HG03039 (cell line): Measurements from ENCODE around the gene TEX264.

Experiments
- ATAC-seq: cut with Tn5 transposase; IDR thresholded peaks from one replicate; pipeline ENCODE4 v1.9.1; 2021; ENCODE audit warnings: mild to moderate bottlenecking, moderate library complexity; ENCODE audit not compliant: unreplicated experiment

TEX264 gene

DNA sequence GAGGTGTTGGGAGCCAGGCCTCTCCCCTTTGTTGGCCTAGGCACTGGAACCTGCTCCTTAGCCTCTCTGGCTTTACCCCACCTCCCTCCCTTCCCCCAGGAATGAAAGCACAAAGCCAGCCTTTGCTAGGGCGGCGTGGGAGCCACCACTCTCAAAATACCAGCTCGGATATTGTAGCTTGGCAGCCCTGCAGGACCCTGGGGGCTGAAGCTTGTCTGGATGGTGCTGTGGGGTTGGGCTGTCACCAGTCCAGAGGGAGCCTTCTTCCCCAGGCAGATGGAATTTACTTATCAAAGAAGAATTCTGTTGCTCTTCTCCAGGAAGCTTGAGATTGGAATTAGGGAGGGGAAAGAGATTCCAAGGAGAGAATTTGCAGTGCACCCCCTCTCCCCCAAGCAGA is 20.9 kb downstream of the TEX264 start:
- ATAC-seq, result no peak

DNA sequence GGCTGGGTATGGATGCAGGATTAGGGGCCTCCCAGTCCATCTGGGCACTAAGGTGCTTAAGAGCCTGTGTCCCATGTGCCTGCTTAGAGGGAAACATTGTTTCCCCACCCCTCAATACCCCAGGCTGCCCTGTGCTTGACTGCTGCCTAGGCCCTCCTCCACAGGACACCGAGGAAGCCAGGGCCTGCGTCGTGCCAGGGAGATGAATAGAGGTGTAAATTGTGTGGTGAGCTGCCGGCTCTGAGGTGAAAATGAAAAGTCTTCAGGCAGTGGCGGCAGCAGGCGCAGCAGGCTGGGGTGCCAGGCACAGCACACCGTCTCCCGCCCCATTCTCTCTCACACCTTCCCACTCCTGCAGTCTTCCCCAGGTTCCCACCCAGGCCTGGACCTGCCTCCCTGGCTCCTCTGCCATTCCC is 21.9 kb downstream of the TEX264 start:
- no peak for ATAC-seq

DNA sequence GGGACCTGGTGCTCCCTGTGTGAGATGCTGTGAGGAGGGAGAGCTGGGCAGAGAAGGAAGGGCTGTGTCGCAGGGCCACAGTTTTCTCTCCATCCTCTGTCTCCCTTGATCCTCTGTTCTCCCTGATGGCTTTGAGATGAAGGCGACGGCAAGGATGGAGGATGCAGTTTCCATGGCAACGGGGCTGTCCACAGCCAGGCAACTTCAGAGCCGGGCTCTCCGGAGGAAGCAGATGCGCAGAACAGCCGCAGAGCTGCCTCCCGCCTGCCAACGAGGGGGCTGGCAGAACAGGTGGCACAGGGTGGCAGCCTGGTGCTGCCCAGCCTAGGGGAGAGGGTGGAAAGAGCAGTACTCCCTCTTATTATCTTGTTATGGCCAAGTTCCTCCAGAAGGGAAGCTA is 25.9 kb downstream of the TEX264 start:
- ATAC-seq, result no peak

DNA sequence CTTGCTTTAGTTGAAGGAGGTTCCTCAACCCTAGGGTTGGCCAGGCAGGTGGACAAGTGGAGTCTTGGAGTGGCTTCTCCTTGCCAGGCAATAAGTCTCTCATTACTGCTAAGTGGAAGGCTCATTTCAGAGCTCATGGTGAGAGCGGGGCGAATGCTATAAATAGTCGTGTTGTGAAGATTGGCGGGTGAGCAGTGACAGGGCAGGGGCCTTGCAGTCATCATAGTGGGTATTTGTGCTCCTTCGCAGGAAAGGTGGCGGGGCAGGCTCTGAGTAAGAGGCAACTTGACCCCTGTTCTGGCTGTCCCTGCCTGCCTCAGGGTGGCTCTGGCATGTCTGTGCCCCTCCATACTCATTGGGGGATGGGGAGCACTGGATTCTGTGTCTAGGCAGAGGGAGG is 27.2 kb downstream of the TEX264 start:
- ATAC-seq, result no peak

DNA sequence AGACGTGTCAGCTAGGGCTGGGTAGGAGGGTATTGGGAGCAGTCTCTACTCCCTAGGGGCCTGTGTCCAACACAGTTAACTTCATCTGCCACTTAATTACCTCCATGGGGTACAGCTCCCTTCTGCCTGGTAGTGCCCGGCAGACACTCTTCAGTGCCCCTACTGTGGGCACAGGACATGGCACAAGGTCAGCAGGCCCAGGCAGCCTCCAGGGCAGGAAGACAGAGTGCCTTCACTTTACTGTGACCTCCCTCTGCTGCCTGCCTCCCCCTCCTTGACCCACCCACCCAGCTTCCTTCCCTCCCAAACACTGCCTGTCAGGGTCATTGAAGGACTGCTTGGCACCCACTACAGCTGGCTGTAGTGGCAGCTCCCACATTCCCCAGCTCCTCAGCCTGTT is 29.4 kb downstream of the TEX264 start:
- ATAC-seq, result no peak

DNA sequence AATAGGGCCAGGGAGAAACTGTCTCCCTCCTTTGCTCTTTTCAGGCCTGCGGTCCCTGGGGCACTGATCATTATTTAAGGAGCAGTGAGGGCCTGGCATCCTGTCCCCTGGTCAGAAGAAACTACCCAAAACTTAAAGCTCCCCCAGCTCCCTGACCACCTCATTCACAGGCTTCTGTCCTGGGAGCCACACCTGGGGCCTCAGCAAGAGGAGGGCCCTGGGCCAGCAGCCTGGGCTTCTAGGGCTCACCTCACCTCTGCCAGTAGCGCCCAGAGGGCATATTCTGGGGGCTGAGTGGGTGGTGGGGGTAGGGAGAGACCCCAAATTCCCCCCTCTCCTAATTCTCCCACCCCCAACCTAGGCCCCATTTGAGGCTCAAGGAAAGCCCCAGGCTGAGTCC is 31.1 kb downstream of the TEX264 start:
- ATAC-seq, result no peak

DNA sequence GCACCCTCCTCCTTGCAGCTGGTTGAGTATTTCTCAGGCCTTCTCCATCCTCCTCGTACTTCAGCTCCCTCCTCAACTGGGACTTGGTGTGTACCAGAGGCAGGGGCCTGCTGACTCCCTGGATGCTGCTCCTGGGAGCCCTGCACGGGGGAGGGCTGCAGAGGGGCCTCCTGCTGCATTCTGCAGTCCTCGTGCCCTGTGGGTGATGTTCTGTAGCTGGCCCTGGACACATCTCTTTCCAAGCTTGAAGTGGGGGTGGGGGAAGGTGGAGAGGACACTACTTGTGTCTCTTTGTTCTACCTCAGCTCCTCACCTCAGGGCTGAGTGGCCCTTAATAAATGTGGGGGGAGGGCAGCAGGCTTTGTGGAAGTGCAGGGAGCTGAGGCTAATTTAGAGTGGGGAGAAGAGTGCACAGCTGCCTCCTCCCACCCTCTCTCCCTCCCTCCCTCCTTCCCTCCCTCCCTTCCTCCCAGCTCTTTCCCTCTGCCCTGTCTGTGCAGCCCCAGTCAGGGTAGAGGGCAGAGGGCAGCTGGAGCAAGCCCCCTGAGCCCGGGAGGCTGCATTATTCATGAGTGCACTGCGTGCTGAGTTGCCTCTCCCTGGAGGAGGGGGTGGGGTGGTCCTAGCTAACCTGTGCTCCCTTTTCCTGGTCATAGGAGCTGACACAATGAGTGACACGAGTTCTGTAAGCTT is 32.2 kb downstream of the TEX264 start:
- no peak for ATAC-seq

DNA sequence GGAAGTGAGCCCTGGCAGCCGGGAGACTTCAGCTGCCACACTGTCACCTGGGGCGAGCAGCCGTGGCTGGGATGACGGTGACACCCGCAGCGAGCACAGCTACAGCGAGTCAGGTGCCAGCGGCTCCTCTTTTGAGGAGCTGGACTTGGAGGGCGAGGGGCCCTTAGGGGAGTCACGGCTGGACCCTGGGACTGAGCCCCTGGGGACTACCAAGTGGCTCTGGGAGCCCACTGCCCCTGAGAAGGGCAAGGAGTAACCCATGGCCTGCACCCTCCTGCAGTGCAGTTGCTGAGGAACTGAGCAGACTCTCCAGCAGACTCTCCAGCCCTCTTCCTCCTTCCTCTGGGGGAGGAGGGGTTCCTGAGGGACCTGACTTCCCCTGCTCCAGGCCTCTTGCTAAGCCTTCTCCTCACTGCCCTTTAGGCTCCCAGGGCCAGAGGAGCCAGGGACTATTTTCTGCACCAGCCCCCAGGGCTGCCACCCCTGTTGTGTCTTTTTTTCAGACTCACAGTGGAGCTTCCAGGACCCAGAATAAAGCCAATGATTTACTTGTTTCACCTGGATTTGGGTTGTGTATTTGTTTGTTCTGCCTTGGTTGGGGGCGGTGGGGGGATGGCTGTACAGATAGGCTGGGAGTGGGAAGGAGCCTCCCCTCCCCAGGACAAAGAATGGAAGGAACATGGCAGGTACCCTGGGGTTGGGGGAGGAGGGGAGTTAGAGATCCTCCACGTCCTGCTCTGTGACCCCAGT is 32.9 kb downstream of the TEX264 start:
- no peak for ATAC-seq

DNA sequence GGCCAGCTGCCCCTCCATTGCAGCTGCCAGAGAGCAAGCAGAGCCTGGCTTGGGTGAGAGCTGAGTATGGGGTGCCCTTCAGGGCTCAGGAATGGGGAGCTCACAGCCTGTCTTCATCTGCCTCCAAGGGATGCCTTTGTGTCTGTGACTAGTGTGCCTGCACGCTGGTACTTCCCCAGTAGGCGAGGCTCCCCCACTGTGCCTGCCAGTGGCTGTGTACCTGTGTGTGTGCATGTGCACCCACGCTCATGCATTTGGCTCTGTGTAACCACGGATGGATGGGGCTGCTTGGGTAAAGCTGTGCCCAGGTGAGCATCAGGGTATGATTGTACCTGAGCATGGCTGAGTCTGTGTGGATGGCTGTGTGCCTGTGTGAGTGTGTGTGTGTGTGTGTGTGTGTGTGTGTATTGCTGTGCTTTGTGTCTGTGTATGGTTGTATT is 33.5 kb downstream of the TEX264 start:
- ATAC-seq, result no peak

DNA sequence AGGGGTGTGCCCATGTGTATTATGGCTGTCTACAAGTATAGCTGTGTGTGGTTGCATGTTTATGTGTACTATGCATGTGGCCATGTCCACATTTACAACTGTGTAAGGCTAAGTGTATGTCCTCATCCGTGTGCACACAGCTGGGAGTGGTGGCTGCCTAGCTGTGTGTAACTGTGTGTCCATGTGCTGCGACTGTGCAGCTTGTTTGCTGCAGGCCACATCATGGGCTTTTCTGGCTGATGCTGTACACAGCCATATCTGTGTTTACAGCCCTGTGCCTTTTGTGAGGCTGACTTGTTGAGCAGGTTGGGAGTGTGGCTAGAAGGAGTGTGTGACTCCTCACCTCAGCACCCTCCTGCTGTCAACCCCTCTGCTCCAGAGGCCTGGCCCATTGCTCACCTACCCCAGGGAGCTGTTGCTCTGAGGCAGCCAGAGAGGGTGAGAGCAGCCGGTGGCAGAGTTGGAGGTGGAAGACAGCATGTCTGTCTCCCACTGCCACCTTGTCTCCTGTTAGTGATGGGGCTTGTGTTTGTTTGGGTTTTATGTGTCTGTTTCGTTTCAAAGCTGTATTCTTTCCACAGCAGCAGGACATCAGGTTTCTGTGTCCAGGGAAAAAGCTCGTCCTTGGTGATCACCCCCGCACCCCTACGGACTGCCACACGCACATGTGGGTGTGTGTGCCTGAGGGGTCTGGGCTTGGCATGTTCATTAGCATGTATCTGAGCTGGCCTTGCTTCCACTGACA is 34.4 kb downstream of the TEX264 start:
- no peak for ATAC-seq

DNA sequence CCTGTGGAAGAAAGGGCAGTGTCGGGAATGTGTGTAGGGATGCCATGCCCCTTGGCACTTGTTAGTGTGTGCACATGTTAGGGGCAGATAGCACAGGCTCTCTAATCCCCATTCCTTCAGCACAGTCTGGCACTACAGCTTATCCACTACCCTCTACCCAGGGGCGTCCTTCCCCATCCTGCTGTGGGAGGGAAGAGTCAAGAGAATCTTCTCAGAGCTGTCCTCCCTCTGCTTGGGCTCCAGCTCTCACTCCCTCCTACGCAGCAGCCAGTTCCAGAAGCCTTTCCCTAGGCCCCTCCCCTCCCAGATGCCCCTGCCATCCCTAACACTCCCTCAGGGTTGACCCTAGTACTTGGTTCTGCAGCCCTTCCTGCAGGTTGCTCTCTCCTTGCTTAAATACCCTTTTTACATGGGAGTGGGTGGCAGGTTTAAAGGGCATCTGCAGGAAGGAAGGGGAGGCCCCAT is 35.0 kb downstream of the TEX264 start:
- no peak for ATAC-seq

DNA sequence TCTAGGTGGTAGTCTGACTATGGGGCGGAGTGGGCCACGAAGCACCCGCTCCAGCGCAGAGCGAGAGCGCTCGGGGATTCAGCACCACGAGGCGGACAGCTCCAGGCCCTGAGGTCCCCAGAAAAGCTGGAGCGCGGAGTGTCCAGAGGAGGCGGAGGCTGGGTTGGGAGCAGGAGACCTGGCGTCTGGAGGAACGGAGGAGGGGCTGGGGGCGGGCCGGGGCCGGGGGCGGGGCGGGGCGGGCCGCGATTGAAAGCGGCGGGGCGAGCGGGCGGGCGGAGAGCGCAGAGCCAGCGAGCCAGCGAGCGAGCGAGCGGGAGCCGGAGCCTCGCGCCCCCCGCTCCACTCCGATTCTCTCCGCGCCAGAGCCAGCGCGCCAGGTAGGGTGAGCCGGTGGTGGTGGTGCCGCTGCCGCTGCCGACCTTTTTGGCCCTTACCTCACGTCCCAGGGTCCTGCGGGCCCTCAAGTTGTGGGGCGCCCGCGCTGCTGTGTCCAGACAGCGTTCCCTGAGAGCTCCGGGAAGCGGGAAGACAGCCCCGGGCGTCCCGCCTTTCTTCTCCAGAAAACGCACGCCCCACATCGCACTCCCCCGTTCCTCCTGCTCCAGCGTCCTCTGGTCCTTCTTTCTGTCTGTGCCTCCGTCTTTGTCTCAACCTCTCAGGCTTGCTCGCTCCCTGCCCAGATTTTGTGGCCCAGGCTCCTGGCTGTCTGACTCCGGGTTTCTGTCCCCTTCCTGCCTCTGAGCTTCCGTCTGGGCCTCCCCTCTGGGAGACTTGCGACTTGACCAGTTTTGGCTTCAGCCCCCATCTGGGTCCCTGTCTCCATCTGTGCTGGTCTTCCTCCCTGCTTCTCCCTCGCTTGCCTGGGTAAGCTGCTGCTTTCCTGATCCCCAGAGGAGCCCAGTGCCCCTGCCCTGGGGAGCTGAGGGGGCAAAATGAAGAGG is 36.0 kb downstream of the TEX264 start, which contains the start of gene GRM2:
Gene GRM2 (plus strand): TSS at position 281 of the 944 bp plus-strand sequence. CDS start 1,916 bp downstream, outside the sequence.
- ATAC-seq, result no peak

DNA sequence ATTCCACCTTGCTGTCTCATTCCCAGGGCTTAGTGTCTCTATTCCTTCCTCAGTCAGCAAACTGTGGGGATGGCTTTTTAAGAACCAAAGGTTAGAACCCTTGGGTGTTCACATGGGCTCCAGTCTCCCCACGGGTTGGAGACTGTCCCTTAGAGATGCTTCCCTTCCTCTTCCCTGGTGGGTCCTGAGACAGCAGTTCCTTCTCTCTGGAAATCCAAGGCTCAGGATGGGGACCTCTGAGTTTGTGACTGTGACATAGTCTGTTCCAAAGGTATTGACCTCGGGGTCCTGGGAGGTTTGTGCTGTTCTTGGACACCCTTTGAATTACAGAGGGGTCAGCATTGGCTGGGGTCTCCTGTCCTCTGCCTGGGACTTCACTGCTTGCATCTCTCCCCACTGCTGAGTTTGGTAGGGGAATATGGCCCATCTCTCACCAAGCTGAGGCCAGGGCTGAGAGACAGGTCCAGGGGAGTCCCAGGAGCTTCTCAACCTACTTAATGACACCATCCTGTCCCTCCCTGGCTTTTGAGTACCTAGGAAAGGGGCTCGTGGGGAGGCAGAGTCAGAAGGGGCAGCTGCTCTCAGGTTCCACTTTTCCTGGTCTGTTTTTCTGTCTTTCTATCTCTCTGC is 37.3 kb downstream of the TEX264 start:
- ATAC-seq, result no peak

DNA sequence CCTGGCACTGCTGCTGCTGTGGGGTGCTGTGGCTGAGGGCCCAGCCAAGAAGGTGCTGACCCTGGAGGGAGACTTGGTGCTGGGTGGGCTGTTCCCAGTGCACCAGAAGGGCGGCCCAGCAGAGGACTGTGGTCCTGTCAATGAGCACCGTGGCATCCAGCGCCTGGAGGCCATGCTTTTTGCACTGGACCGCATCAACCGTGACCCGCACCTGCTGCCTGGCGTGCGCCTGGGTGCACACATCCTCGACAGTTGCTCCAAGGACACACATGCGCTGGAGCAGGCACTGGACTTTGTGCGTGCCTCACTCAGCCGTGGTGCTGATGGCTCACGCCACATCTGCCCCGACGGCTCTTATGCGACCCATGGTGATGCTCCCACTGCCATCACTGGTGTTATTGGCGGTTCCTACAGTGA is 38.0 kb downstream of the TEX264 start:
- no peak for ATAC-seq

DNA sequence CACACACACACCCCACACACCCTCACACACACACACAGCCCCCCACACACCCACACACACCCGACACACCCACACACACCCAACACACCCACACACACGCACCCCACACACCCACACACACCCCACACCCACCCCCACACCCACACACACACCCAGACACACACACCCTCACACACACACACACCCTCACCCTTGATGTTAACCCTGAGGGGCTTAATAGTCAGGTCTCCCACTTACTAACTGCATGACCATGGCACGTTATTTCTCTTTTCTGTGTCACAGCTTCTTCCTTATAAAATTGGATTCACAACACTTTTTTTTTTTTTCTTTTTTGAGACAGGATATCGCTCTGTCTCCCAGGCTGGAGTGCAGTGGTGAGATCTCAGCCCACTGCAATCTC is 38.6 kb downstream of the TEX264 start:
- no peak for ATAC-seq

DNA sequence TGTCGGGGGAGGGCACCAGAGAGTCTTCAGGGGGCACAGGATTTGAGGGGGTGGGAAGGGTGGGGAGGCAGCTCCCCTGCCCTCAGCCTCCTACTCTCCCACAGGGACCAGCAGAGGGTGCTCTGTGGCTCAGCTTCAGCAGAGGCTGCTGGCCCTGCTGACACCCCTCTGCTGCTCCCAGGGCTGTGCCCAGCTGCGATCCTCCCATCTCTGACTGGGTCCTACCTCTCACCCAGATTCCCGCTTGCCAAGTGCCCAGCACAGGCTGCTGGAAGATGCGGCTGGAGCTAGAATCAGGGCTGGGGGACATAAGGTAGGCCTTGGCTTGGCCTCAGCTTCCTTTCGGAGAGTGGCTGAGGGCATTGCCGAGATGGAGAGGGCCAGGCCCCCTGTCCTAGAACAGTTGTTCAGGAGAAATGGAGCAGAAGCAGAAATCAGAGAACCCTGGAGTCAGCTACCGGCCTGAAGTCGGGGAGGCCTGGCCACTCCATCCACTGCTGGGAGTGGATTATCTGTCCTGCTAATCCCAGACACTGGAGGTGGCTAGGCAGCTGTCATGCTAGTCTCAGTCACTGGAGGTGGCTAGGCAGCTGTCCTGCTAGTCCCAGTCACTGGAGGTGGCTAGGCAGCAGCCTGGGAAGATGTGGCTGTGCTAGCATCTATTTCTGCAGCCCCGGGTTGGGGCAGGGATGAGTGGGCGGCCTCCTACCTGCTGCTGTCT is 39.7 kb downstream of the TEX264 start:
- ATAC-seq, result no peak

DNA sequence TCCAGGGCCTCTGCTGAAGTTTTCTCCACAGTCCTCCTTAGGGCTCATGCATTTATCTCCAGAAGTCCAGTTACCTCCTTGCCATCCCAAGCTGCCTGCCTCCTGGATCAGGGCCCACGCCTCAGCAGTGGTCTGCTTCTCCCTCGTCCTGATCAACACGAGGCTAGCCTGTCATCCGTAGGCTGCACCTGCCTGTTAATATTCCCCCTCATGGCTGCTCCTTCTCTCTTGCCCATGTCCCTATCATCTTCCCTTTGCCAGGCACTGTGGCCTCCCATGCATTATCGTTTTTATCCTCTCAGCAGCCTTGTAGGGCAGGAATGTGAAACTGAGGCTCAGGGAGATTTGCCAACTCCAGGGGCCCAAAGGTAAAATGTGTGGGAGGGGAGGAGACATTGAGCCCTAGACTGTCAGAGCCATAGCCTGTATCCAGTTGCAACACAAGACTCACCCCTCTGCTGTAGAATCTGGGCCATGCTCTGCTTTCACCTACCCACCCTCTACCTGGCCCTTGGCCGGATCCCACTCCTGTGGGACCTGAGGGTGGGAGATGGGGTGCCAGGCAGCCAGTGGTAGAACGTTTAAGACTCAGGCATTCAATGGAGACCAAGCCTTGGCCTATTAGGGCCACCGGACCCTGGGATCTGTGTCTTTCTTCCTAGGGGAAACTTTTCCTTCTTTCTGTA is 40.4 kb downstream of the TEX264 start:
- ATAC-seq, result no peak

DNA sequence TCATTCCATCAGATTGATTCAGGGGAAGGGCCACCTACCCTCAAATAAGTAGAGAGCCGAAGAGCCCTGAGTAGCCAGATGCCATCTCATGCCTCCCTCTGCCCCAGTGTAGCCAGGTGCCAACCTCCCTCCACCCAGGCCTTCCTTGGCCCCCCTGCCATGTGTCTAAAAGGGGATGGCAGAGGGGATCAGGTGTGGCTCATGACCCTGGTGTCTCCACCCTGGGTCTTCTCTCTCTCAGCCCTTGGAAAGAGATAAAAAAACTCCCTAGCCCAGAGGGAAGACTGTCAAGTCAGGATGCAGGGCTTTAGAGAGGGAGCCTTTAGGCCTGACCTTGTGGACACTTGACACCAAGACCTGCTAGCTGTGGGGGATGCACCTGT is 41.0 kb downstream of the TEX264 start:
- no peak for ATAC-seq

DNA sequence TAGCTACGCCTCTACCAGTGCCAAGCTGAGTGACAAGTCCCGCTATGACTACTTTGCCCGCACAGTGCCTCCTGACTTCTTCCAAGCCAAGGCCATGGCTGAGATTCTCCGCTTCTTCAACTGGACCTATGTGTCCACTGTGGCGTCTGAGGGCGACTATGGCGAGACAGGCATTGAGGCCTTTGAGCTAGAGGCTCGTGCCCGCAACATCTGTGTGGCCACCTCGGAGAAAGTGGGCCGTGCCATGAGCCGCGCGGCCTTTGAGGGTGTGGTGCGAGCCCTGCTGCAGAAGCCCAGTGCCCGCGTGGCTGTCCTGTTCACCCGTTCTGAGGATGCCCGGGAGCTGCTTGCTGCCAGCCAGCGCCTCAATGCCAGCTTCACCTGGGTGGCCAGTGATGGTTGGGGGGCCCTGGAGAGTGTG is 41.5 kb downstream of the TEX264 start:
- no peak for ATAC-seq
